Measurements from ENCODE around the gene UBR2.

- TF ChIP-seq, protein P1, sequence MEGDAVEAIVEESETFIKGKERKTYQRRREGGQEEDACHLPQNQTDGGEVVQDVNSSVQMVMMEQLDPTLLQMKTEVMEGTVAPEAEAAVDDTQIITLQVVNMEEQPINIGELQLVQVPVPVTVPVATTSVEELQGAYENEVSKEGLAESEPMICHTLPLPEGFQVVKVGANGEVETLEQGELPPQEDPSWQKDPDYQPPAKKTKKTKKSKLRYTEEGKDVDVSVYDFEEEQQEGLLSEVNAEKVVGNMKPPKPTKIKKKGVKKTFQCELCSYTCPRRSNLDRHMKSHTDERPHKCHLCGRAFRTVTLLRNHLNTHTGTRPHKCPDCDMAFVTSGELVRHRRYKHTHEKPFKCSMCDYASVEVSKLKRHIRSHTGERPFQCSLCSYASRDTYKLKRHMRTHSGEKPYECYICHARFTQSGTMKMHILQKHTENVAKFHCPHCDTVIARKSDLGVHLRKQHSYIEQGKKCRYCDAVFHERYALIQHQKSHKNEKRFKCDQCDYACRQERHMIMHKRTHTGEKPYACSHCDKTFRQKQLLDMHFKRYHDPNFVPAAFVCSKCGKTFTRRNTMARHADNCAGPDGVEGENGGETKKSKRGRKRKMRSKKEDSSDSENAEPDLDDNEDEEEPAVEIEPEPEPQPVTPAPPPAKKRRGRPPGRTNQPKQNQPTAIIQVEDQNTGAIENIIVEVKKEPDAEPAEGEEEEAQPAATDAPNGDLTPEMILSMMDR (IDR thresholded peaks at IDR 0.05): no peak
- no peak for TF ChIP-seq POLR2A (IDR thresholded peaks at IDR 0.05)
These were observed 138.4 kb downstream of the UBR2 start for GRCh38 chr6:42702200-42702599.

Data from adrenal gland (tissue), 5 donors.